A172 (cell line): Measurements from ENCODE around the gene G3BP1. TPM values are rescaled to one million over a fixed set of nuclear protein-coding genes. Genes with fewer than 3 reads are reported as not detected.

Source experiments
- DNase-seq: peaks from one replicate; pipeline ENCODE4 v3.0.0-alpha.2; 2015; ENCODE audit warnings: low spot score
- total RNA-seq: library from RNA; depleted of rRNA; stranded (reverse); fragments of >200 nt; shearing (Covaris generic); gene quantifications from 2 replicates; pipeline ENCODE4 v1.2.3, GENCODE V29; 2014; rRNA removed

G3BP1 gene
- 360 and 395 TPM in 2 replicates for total RNA-seq

- DNase-seq = peak; percentile 100
Observed at GRCh38 chr5:151771259-151772028, at the start of gene G3BP1. Gene G3BP1 (plus strand): TSS chr5:151771954. CDS start chr5:151786621, 14,667 bp downstream.

DNA sequence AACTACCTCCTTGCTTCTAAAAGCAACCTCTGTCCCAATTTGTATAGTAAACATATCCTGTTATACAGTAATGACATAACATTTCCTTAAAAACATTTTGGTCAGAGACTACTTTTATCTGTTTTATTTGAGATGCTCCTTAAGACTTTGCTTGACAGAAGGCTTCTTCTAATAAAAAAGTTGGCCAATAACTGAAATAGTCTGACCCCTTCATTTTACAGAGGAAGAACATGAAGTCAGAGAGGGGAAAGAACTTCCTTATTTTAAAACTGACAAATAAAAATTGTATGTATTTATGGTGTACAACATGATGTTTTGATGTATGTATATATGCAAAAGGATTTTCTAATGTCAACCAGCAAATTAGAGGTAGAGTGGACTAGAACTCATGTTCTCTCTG, 49.2 kb upstream of the G3BP1 start:
- no peak for DNase-seq

GRCh38 chr5:151724360-151724759, 47.4 kb upstream of the G3BP1 start:
- DNase-seq = no peak

- DNase-seq = peak; percentile 98
Observed at GRCh38 chr5:151729597-151729996, 42.2 kb upstream of the G3BP1 start.

GRCh38 chr5:151730381-151730780, 41.4 kb upstream of the G3BP1 start:
- DNase-seq = no peak

DNA sequence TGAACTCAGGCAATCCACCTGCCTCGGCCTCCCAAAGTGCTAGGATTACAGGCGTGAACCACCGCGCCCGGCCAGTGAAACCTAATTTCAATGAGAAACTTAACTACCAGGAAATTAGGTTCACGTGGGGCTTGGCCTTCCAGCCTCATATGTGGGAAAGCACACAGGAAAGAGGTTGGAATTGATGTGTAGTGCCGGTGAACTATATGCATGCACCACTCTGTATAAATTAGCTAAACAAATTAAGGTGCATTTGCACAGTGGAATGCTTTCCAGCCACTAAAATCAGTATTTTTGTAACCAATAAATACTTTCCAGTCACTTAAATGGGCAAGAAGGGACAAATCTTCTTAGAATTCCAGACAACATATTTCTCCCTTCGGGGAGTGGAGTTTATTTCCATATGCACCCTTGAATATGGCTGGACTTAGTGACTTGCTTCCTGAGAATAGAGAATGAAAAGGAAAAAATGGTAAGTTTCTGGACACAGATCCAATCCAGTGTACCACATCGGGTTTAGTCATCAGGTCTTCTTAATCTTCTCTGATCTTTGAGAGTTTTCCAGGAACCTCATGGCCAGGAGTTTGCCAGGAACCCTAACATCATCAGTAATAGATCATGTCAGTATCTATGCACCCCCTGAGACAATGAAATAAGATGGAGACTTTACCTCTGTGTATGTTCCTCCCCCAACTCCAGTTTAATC, 38.2 kb upstream of the G3BP1 start:
- peak; percentile 95 for DNase-seq

DNA sequence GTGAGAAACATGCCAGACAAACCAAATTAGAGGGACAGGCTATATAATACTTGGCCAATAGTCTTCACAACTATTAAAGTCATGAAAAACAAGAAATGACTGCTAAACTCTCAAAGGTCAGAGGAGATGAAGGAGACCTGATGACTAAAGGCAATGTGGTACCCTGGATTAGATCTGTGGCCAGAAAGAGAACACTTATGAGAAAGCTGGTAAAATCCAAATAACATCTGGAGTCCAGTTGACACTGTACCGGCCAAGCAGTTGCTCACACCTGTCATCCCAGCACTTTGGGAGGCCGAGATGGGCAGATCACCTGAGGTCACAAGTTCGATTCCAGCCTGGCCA, 37.7 kb upstream of the G3BP1 start:
- DNase-seq = no peak

DNA sequence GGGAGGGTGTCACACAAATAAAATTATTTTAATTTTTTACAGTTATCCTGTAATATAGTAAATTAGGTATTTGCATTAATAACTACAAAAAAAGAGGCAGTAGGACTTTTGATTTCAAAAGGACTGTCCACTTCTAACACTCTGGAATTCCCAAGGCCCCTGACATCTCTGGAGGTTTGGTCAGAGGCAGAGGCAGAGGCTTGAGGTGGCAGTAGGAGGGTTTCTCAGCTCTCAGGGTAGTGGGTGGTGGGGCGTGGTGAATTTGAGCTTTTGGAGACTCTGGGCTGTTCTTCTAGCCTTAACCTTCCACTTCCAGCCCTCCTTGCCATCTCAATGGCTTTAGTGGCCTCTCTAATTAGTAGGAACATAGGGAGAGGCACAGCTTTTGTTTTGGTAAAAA, 36.1 kb upstream of the G3BP1 start:
- no peak for DNase-seq

DNA sequence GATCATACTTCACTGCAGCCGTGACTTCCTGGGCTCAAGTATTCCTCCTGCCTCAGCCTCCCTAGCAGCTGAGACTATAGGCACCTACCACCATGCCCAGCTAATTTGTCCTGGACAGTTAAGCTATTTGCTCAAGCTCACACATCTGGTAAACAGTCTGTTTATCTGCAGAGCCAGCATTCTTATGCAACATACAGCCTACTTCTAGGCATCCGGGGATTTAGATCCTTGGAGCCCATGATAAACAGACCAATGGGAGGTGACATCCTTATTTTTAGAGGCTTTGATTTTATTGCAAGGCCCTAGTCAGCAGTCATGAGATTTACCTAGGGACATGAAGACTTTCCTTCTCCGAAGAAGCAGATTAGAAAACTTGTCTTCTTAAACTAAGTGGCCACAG, 34.3 kb upstream of the G3BP1 start:
- no peak for DNase-seq

DNA sequence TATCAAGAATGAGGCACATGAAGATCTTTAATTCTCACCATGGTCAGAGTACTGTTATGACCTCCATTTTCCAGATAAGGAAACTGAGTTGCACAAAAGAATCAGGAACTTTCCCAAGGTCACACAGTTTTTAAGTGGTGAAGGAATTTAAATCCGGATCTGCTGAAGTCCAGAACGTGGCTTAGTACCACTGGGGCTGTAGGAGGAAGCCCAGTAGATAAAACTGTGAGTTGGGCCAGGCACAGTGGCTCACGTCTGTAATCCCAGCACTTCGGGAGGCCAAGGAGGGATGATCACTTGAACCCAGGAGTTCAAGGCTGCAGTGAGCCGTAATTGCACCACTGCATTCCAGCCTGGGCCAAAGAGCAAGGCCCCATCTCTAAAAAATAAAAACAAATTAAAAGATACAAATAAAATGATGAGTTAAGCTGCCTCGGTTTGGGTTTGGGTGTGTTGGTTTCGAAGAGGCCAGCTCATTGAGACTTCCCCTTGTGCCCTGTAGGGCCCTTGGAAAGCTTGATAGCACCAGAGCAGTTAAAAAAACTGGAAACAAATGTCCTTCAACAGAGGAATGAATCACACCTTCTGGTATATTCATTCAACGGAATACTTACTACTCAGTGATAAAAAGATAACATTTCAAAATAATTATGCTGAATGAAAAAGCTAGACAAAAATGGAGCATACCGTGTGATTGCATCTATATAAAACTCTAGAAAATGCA, 33.5 kb upstream of the G3BP1 start:
- peak; percentile 84 for DNase-seq

GRCh38 chr5:151739395-151739794, 32.4 kb upstream of the G3BP1 start:
- DNase-seq = no peak

DNA sequence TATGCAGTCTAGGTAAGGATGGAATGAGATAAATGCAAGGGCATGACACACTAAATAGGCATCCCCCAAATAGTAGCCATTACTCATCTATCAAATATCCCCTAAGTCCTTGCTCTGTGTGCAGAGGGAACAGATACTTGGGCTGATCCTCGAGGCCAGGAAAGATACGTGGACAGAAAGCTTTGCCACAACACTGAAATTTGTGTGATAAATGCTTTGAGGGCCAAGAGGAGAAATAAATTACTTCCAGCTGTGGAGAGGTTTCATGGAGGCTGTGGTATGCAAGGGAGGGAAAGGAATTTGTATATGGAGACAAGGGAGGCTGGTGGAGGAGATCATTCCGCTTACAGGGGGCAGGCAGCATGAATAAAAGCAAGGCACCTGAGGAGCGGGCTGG, 31.8 kb upstream of the G3BP1 start:
- DNase-seq = peak; percentile 99

DNA sequence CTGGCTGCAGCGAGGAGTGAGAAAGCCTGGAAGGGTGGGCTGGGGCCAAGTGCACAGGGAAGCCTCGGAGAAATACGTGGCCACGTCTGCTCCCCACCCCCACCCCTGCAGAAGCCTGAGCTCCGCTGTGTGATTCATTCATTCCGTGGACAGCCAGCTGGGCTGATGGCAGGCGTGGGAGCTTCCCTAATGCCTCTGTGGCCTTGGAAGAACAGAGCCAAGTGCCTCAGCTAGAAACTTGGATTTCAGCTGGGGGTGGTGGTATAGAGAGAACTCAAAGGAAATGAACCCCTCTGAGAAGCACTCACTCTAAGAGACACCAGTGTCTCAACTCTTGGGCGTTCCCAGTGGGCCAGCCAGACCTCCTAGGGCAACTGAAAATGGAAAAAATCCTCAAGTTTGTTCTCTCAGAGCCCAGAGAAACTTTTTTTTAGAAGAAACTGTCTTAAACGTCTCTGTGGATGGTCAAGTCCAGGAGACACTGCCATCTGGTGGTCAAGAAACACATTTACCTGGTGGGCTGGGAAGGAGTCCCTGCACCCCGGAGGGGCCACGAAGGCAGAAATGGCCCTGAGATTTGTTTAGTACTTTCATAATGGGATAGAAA, 31.3 kb upstream of the G3BP1 start:
- DNase-seq = peak; percentile 98

DNA sequence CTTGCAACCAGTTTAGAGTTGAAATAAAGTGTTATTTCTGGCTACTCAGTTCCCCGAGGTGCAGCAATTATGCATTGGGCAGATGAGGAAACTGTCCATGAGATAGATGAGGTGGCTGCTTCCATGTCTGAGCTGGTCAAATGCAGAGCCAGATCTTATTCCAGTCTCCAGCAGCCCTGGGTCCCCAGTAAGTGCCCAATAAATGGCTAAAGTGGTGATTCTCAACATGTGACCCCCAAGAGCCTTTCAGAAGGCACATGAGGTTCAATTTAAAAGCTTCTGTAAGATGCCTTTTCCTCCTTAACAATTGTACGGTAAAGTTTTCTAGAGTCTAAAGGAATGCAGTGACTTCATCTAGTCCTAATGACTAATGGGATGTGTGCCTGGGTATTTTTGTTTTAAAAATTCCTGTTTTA, 30.8 kb upstream of the G3BP1 start:
- DNase-seq = peak; percentile 88

GRCh38 chr5:151741678-151742423, 29.9 kb upstream of the G3BP1 start:
- DNase-seq = peak; percentile 98

DNA sequence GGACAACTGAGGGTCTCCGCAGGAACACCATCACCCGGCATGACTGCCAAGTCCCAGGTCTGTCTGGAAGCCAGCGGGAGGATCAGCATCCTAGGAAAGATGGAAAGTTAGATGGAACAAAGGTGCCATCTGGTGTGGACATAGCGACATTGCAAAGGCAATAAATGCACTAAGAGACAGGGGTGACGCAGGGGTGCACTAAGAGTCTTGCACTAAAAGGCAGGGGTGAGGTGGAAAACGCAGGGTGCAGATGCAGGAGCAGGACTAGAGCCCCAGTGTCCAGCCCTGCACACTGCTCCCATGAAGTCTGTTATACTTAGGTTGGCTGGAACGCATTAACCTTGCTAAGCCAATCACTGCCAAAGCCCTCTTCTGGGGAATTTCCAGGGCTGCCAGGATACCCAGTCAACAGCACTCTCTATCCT, 28.9 kb upstream of the G3BP1 start:
- peak; percentile 92 for DNase-seq

- DNase-seq = no peak
Observed at GRCh38 chr5:151743530-151743929, 28.2 kb upstream of the G3BP1 start.

DNA sequence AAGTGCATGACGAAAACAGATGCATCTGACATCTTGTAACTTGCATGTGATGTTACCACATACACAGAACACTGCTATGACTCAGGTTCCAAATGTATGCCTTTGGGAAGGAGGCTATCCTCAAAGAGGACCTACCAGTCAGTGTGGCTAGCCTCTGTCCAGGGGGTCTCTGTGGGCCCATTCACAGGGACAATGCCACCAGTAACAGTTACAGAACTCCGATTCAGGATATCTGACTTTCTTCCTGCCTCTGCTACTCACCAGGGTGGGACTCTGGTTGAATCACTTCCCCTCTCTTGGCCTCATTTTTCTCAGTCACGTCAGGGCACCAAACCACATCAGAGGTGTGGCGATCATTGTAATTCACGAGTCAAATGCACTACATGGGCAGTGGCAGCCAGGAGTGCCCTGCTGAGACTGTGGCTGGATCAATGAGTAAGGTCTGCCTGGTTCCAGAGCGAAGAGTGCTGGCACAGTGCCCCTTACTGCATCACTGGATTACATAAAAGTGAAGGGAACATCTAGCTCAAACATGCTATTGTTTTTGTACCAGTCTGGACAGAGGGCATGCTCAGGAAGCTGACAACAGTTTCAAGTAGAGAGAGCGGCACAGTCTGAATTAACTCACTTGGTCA, 26.6 kb upstream of the G3BP1 start:
- DNase-seq = peak; percentile 99

DNA sequence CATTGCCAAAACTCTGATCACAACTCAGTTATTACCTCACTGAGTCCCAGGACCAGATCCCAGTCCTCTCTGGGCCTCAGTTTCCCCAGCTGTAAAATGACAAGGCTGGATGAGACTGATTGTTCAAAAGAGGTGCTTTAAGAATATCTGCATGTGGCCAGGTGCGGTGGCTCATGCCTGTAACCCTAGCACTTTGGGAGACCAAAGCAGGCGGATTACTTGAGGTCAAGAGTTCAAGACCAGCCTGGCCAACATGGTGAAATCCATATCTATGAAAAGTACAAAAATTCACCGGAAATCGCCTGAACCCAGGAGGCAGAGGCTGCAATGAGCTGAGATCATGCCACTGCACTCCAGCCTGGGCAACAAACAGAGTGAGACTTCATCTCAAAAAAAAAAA, 21.6 kb upstream of the G3BP1 start:
- no peak for DNase-seq

DNA sequence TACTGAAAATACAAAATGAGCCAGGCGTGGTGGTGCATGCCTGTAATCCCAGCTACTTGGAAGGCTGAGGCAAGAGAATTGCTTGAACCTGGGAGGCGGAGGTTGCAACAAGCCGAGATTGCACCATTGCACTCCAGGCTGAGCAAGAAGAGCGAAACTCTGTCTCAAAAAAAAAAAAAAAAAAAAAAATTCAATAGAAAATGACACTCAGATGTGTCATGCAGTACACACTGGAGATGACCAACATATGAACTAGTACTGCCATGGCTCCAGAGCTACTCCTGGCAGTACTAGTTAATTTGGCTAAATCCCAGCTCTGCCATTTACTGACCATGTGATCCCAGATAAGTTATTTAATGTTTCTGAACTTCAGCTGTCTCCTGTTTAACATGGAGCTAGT, 20.7 kb upstream of the G3BP1 start:
- DNase-seq = no peak

DNA sequence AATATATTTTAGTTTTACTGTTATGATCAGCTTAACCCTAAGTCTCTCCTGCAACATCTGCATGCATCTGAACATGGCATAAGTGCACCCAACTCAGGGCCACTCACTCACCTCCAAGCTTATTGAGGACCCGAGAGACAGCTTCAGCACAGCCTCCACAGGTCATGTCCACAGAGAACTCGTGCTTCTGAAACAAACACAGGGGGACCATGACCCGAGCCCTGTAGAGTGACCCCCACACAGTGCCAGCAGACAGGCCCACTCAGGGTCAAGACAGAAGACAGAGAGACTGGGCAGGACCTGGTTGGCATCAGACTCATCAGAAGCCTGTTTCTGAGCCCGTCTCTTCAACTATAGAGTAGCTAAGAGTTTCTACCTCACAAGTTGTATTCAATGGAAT, 20.2 kb upstream of the G3BP1 start:
- no peak for DNase-seq
